Neural cell (in vitro differentiated cells): ENCODE data around the gene ZNF462. TPM values are rescaled to one million over a fixed set of nuclear protein-coding genes. Genes with fewer than 3 reads are reported as not detected.

Experiments used
- H2AFZ ChIP-seq: fragments of 200-600, 300-800 bp; sonication (generic), shearing (Covaris generic); 2 replicates; pipeline ENCODE4 v1.6.0; 2014; ENCODE audit warnings: low read depth, mild to moderate bottlenecking, antibody characterized with exemption, low read length, moderate library complexity
- H3F3A ChIP-seq: fragments of 200-600 bp; shearing (Covaris generic); 2 replicates; pipeline ENCODE4 v1.6.1; 2016; ENCODE audit warnings: mild to moderate bottlenecking, moderate library complexity, mixed read lengths, antibody characterized with exemption, low read length; ENCODE audit not compliant: insufficient read depth, poor library complexity, severe bottlenecking
- H3K27ac ChIP-seq: fragments of 200-600, 300-800 bp; sonication (generic), shearing (Covaris generic); 2 replicates; pipeline ENCODE4 v1.5.1; 2014; ENCODE audit warnings: mild to moderate bottlenecking, low read length, moderate library complexity
- H3K27me3 ChIP-seq: fragments of 300-800, 200-600 bp; sonication (generic), shearing (Covaris generic); 2 replicates; pipeline ENCODE4 v1.6.0; 2014; ENCODE audit warnings: mild to moderate bottlenecking, low read depth, low read length, moderate library complexity; ENCODE audit not compliant: insufficient read depth
- H3K36me3 ChIP-seq: fragments of 300-800, 200-600 bp; sonication (generic), shearing (Covaris generic); 2 replicates; pipeline ENCODE4 v1.5.1; 2014; ENCODE audit warnings: mild to moderate bottlenecking, antibody characterized with exemption, low read length, moderate library complexity; ENCODE audit not compliant: insufficient read depth
- H3K4me2 ChIP-seq: fragments of 300-800, 200-600 bp; sonication (generic), shearing (Covaris generic); 2 replicates; pipeline ENCODE4 v1.6.0; 2014; ENCODE audit warnings: mild to moderate bottlenecking, low read length
- H3K4me3 ChIP-seq: fragments of 300-800, 200-600 bp; sonication (generic), shearing (Covaris generic); 2 replicates; pipeline ENCODE4 v1.5.1; 2014; ENCODE audit warnings: mild to moderate bottlenecking, low read length, moderate library complexity
- H3K79me2 ChIP-seq: fragments of 200-600 bp; shearing (Covaris generic); replicated peaks from 2 replicates; pipeline ENCODE4 v1.6.0; 2014; ENCODE audit warnings: mild to moderate bottlenecking, low read length, moderate library complexity; ENCODE audit not compliant: insufficient read depth
- H3K9ac ChIP-seq: fragments of 300-800, 200-600 bp; sonication (generic), shearing (Covaris generic); 2 replicates; pipeline ENCODE4 v1.6.1; 2016; ENCODE audit warnings: mild to moderate bottlenecking, low read length, mixed read lengths
- H3K9me2 ChIP-seq: fragments of 200-600 bp; shearing (Covaris generic); 2 replicates; pipeline ENCODE4 v1.6.1; 2016; ENCODE audit warnings: mild to moderate bottlenecking, low read length, mixed read lengths; ENCODE audit not compliant: insufficient read depth
- H3K9me3 ChIP-seq: fragments of 200-600, 300-800 bp; sonication (generic), shearing (Covaris generic); 2 replicates; pipeline ENCODE4 v1.6.1; 2016; ENCODE audit warnings: mild to moderate bottlenecking, mixed run types, low read length, moderate library complexity, mixed read lengths
- H4K20me1 ChIP-seq: fragments of 200-600 bp; shearing (Covaris generic); 2 replicates; pipeline ENCODE4 v1.6.1; 2016; ENCODE audit warnings: mild to moderate bottlenecking, mixed run types; ENCODE audit not compliant: insufficient read depth
- CTCF ChIP-seq: fragments of 450-650 bp; IDR thresholded peaks from 2 replicates; pipeline ENCODE4 v1.5.1; 2014; ENCODE audit warnings: antibody characterized with exemption, mild to moderate bottlenecking, moderate library complexity; ENCODE audit not compliant: poor library complexity, severe bottlenecking
- EP300 ChIP-seq: fragments of 450-650 bp; conservative IDR thresholded peaks from 2 replicates; pipeline ENCODE4 v1.6.1; 2014; ENCODE audit warnings: antibody characterized with exemption, mild to moderate bottlenecking, moderate library complexity; ENCODE audit not compliant: poor library complexity, severe bottlenecking
- EZH2 ChIP-seq: fragments of 200-600, 300-800 bp; shearing (Covaris generic), sonication (generic); IDR thresholded peaks from 2 replicates; pipeline ENCODE4 v1.6.1; 2014; ENCODE audit warnings: antibody characterized with exemption, low read length, borderline replicate concordance, mild to moderate bottlenecking; ENCODE audit not compliant: insufficient read depth, poor library complexity, severe bottlenecking
- MXI1 ChIP-seq: fragments of 450-650 bp; conservative IDR thresholded peaks from 2 replicates; pipeline ENCODE4 v1.6.1; 2014; ENCODE audit warnings: antibody characterized with exemption, mild to moderate bottlenecking; ENCODE audit not compliant: poor library complexity, severe bottlenecking
- POLR2AphosphoS5 ChIP-seq: IDR thresholded peaks from 2 replicates; pipeline ENCODE4 v1.6.1; 2012
- RAD21 ChIP-seq: fragments of 450-650 bp; conservative IDR thresholded peaks from 2 replicates; pipeline ENCODE4 v1.6.1; 2014; ENCODE audit warnings: antibody characterized with exemption, mild to moderate bottlenecking, moderate library complexity
- REST ChIP-seq: IDR thresholded peaks from 2 replicates; pipeline ENCODE4 v1.6.1; 2012; ENCODE audit warnings: borderline replicate concordance
- SMC3 ChIP-seq: fragments of 450-650 bp; conservative IDR thresholded peaks from 2 replicates; pipeline ENCODE4 v1.6.1; 2014; ENCODE audit warnings: antibody characterized with exemption, mild to moderate bottlenecking, moderate library complexity; ENCODE audit not compliant: poor library complexity
- TAF1 ChIP-seq: IDR thresholded peaks from 2 replicates; pipeline ENCODE4 v1.6.1; 2012; ENCODE audit warnings: low read depth
- polyA plus RNA-seq: library from polyadenylated mRNA; depleted of rRNA; stranded (reverse); fragments of >200 nt; gene quantifications from 2 replicates; pipeline ENCODE4 v1.2.3, GENCODE V29; 2014

The ZNF462 gene
- polyA plus RNA-seq, 1 donor from 2014 or later = 9.1 TPM

GRCh38 chr9:106918825-106919509 lies 56.0 kb downstream of the ZNF462 start:
- H3K27ac ChIP-seq = no peak overlapping the region

GRCh38 chr9:106920091-106920490 lies 57.1 kb downstream of the ZNF462 start:
- Histone ChIP-seq H3F3A (no peaks in the 10 kb centered on the region), H3K9me2 (no peaks in the 10 kb centered on the region), H3K9ac (no peak overlapping the region), H3K36me3 (peaks cover 8% of the 10 kb centered on the region), H4K20me1 (no peaks in the 10 kb centered on the region), H3K27me3 (no peaks in the 10 kb centered on the region), H3K27ac (no peak overlapping the region), H2AFZ (no peak overlapping the region), H3K4me2 (no peak overlapping the region), H3K4me3 (no peak overlapping the region), H3K9me3 (no peaks in the 10 kb centered on the region), H3K79me2 (peaks cover 47% of the 10 kb centered on the region)
- TF ChIP-seq EZH2 (no peak), SMC3 (no peak), RAD21 (no peak), MXI1 (no peak), TAF1 (no peak), REST (no peak), POLR2AphosphoS5 (no peak)

More at GRCh38 chr9:106918825-106919509, 56.0 kb downstream of the ZNF462 start:
- Histone ChIP-seq H3K4me2 (no peak overlapping the region), H3K9me2 (no peaks in the 10 kb centered on the region), H3K4me3 (no peak overlapping the region), H3F3A (no peaks in the 10 kb centered on the region), H3K79me2 (peaks cover 59% of the 10 kb centered on the region), H2AFZ (no peak overlapping the region), H4K20me1 (no peaks in the 10 kb centered on the region), H3K9me3 (no peaks in the 10 kb centered on the region), H3K27me3 (no peaks in the 10 kb centered on the region), H3K36me3 (no peaks in the 10 kb centered on the region), H3K9ac (no peak overlapping the region)
- TF ChIP-seq CTCF = no peak
- TF ChIP-seq TAF1 = no peak
- no peak for TF ChIP-seq RAD21
- no peak for TF ChIP-seq REST
- TF ChIP-seq POLR2AphosphoS5 = no peak
- TF ChIP-seq EZH2 = no peak
- TF ChIP-seq EP300 = no peak
- no peak for TF ChIP-seq SMC3
- TF ChIP-seq MXI1 = no peak
